Testis (tissue), 2 donors: Measurements from ENCODE around the gene VEZT.
"Not testable (repeated sequence)": the region's sequence is repeated elsewhere in the genome, so short reads cannot be mapped to it uniquely, and the experiment has no call there.

Experiments used
- CTCF ChIP-seq, 3 experiments: fragments of 450-650 bp in 2 of 3; fragments of 200-600 bp in 1 of 3; sonication (generic) in 1 of 3; IDR thresholded peaks; one replicate each; pipeline ENCODE4 v1.5.1; 2016 to 2019; ENCODE audit warnings: antibody characterized with exemption in 3 of 3, mild to moderate bottlenecking in 2 of 3, moderate library complexity in 1 of 3
- POLR2A ChIP-seq: fragments of 450-650 bp; IDR thresholded peaks from one replicate; pipeline ENCODE4 v1.6.1; 2017; ENCODE audit warnings: antibody characterized with exemption, mild to moderate bottlenecking, moderate library complexity

GRCh38 chr12:95314756-95315155 is 97.1 kb downstream of the VEZT start:
- not testable (repeated sequence) for TF ChIP-seq CTCF (IDR thresholded peaks at IDR 0.05); POLR2A
